IPS DF 4.7 (cell line): ENCODE measurements around the gene GUCY1A2.

ENCODE experiments used
- DNase-seq: peaks from one replicate; pipeline ENCODE4 v3.0.0-alpha.2; 2013; ENCODE audit warnings: low spot score; ENCODE audit errors: extremely low read depth

Gene GUCY1A2

DNA sequence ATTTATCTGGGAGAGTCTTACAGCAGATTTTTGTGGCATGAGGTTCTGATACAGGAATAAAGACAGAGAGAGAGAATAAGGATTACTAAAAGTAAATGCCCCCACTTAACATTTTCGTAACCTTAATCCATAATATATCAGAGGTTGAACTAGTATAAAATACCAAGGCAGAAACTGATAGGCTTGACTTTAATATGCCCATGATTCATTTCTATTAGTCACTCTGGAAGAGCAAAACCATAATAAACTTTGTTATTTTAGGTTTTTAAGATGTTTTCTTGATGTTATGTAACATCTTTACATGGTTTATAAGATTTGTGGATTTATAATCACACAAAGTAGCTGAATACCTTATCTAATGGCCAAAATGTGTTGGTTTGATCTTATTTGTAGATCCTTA, 19.1 kb downstream of the GUCY1A2 start:
- DNase-seq = no peak

DNA sequence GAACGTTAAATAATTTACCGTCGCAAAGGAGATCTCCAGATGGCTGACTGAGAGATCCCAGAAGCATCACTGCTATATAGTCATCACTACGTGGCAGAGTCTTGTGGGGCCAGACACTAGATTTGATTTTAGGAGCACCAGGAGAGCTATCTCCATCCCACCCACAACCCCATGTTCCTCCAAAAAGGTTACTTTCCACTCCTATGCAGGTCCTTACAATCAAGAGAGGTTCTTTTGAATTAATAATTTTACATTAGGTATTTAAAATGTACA, 19.4 kb downstream of the GUCY1A2 start:
- no peak for DNase-seq

DNA sequence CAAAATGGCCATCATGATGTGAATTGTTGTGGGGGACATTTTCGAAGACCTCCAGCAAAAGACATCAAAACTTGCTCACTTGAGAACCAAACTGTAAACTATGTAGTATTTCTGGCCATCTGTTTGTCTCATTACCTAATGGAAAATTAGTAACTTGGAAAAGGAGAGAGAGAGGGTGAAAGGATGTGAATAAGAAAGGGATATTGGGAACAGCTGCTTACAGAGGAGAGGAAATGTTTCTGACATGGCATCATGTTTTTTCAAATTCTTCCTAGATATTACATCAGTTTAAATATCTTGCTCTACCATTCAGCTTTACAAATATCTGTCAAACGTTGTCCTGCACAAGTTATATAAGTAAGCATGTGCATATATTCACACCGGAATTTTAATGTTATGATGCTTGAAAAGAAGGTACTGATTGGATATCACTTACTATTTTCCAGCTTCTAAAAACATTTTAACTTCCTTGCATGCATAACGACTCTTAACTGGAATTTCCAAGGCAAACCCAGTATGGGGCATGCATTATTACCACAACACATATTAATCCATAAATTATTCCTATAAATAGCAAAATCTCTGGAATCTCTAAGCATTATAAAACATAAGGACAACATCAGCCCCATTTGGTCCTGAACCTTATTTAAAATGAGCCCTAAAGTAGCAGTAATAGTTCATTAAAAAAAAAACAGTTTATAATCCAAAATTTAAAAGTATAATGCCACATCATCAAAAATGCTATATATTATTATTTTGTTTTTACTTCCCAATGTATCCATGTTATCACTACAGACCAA, 20.0 kb downstream of the GUCY1A2 start:
- DNase-seq = no peak

DNA sequence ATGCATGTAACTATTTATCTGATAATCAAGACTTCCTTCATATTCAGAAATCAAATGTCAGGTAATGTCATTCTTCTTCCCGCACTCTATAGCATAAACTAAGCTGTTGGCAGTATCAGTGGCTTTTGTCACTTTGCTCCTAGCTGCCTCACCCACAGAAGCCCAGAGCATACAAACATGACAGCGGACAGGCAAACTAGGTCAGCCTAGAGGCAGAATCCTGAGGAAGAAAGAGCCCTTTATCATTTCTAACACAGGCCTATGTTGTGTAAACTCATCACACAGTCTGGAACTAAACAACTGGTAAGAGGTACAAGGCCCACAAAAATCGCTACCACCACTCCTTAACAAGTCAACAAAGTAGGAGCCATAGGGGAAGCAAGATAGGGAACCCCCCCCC, 21.0 kb downstream of the GUCY1A2 start:
- DNase-seq = no peak

DNA sequence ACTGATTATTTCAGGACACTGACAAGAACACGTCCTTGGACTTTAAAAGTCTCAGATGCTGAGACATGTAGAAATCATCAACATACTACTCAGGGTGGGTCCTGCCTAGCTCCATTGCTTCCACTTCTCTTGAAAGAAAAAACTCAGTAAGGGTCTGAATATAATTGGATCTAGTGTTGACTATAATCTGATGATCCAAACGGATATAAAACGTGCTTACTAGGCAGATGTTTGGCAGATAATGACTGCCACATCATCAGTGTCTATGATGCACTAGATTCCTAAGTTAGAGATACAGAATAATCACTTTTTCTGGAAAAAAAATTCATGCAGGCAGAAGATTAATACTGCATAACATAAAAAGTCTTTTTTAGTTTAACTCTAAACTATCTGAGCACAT, 21.6 kb downstream of the GUCY1A2 start:
- no peak for DNase-seq

DNA sequence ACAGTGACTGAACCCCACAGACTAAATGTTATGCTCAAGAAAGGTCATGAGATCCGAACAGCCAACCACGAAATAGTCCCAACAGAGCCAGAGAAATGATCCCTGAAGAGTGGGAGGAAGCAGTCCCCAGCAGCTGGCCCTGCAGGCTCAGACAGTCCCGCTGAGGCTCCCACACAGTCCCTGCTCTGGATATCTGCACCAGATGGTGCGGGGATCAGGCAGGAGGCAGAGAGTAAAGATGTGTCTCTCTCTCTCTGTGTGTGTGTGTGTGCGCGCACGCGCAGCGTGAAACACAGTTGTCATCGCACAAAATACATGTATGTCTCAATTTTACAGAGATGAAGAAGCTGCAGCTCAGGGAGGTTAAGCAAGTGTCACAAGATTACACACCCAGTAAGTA, 27.9 kb downstream of the GUCY1A2 start:
- no peak for DNase-seq

DNA sequence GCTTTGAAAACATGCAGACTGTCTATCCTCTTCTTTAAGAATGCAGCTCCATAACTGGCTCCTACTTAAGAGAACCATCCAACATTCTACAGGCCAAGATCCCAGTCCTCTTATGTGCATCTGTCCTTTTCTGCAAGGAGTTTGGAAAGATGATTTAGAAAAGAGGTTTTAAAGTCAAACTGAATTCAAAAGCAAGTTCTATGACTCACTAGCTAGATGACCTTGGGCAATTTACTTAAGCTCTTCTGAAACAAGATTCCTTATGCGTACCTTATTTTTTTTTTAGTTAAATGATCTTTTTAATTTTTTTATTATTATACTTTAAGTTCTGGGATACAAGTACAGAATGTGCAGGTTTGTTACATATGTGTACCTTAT, 29.2 kb downstream of the GUCY1A2 start:
- no peak for DNase-seq

DNA sequence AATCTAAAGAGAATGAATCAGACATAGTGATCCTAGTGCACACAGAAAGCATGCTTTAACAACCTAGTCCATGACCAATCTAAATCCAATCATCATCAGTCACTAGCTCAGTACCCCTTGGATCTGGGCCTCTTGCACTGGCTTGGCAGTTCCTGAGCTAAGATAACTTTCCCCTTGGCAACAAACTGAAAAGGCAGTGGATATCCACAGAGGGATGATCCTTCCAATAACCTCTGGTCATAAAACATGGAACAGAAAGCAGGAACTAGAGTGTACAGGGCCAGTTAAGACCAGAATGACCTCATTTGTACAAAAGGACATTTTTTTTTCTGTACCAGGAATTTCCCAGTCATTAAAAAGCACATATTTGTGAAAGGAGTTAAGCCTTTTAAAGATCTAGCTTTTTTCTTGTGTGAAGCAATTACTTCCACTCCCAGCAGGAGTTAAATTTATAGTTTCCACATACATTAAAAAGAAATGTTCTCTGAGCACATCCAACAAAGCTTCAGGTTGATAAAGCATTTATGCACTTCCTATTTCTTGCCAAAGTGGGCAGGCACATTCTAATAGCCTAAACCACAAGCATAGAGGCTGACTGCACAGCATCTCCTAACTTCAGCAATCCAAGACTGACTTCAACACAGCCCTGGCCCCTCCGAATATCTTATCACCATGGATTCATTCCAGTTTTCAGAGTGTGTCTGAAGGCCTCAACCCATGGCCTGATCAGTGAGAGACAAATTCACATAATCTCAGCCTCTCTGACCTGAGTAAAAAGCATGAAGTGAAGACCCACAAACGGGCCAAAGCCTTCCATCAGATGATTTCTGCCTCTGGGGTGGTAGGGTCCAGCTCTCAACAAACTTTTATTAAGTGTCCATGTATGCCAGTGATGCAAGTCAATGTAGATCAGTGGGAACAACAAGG, 29.9 kb downstream of the GUCY1A2 start:
- DNase-seq = no peak

DNA sequence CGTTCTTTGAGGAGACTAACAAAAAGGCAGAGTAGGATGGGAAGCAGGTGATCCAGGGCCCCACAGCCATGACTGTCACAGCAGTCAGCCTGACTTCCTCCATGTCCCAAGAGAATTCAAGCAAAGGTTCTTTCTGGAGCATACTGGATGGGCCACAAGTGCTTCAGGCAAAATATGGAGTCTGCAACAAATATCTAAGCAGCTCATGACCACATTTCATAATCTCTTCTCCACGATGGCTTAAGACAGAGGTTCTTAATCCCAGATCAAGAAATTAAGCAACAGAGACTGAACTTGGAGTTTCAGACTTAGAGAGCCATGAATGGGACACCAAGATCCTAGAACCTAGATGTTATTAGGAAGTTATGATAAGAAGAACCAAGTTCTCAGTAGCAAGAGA, 31.6 kb downstream of the GUCY1A2 start:
- DNase-seq = no peak

DNA sequence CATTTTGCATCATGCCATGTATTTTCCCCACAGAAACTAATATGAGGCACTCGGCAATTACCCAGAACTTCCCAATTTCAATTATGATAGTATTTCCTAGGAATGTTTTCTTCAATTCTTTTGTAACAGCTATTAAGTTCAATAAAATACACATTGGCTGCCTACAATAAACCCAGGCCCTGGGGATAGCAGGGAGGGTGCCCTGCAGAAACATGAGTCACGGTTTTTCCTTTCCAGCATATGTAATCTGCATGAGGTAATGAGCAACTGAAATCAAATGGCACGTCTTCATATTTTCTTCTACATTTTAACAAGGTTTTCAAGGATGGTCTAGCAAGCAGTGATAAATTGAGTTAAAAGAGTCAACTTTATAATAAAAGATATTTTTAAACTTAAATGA, 32.0 kb downstream of the GUCY1A2 start:
- DNase-seq = no peak

DNA sequence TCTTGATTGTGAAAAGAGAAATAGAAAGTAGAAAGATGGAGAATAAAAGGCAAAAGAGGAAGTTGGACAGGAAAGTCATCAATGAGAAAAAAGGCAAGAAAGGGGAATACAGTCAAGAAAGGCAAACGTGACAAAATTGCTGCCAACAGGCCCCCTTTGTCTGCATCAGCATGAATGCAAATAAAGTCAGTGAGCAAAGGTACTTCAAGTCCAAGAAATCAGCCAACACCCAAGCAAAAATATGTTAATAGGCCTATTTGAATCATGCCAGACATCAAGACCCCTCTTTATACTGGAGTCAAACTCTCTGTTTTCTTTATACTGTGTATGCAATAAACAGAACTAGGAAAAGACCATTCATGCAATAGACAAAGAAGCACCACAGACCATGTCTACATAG, 34.3 kb downstream of the GUCY1A2 start:
- no peak for DNase-seq

DNA sequence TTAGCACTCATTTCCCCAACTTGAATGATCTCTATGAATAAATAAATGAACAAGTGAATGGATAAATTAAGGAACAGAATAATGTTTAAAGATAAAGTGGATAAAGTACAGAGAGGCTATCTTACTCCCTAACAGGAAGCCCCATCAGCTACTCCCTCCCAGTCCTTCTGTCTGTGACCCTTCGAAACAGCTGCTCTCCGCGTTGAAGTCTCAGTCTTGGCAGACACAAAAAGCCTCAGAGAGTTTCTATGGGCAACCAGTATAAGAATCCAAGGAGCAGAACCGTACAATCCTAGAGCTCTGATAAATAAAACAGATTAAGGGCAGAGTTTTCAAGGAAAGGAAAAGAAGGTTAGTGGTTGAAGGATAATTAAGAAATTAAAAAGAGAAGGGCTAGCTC, 35.0 kb downstream of the GUCY1A2 start:
- no peak for DNase-seq

DNA sequence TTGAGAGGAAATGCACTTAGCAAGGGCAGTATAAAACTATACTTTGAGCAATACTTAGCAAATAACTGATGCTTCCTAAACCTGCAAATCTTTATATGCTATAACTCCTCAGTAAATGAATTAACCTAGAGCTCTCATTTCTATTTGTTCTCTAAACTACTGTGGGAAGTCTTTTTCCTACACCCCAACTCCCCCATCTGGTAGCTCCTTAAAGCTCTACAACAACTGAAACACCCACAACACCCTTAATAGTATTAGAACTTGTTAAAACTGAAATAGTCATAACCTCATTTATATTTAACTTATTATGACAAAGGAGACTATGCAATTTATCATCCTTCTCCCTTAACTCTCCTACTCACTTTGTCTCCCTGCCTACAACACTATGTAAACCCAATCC, 43.4 kb downstream of the GUCY1A2 start:
- DNase-seq = no peak

DNA sequence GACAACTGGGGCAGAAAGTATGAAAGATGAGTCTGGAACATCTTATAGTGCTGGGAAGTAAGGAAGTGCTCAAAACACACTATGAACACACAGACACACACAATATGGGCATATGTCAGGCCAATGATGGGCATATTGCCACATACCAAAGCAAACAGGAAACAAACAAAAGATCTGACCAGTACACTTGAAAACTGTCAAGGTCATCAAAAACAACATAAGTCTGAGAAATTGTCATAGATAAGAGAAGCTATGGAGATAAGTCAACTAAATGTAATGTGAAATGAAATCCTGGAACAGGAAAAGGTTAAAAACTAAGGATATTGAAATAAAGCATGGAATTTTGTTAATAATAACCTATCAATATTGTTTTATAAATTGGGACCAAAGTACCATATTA, 46.4 kb downstream of the GUCY1A2 start:
- no peak for DNase-seq

DNA sequence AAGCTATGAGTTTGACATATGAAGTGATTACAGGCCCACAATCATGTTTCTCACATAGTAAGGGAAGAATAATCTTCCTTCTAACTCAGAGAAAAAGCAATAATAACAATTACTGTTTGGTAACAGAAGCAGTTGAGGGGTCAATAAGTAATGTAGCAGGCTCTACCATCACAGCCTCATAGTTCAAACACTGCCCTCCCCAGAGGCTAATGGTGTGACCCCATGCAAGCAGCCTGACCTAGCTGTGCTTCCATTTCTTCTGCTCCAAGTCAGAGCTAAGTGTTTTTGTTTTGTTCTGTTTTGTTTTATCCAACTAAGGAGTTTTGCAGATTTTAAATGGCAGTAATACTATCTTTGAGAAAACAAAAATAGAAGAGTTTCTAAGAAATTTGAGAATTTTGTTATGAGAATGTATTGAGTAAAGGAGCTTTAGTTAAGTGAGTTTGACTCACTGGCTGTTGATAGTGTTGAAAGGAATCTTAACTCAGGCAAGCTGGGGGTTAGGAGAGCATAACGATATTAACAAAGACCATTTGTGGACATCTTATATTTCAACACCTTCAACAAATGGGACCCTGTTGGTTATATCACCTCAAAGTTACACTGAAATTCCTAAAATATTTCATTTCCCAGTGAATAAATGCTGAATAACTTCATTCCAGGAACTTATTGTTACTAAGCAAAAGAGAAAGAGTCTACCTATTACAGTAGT, 48.5 kb downstream of the GUCY1A2 start:
- no peak for DNase-seq

DNA sequence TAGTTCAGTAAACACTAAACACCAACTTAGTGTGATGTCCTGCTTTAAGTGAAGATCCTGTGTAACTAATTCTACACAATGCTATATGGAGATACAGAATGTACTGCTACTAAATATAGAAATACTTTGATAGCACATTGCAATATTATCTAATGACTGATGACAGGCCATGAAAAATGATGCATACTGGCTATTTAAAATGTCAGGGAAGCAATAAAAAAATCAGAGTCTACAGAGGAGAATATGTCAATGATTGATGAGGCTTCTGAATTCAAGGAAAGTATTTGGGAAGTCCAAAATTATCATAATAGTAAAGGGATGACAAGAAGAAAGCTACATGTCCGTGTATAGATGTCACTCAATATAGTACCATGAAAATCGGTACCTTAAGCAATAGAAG, 55.3 kb downstream of the GUCY1A2 start:
- no peak for DNase-seq

DNA sequence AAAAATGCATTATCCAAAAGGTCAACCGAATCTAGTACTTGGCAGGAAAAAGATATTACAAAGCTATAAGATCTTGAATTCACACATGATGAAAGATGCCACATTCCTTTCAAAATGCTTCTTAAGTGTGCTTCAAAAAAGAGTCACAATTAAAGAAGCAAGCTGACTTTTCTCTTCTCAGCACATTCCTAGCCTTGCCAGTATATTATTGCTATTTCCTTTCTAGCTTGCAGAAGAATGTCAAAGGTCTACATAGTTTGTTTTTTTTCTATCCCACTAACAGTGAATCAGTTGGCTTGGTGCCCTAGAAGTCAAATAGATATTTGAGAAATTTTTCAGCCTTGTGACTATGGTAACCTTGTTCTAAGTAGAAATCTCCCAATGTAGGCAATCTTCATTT, 56.8 kb downstream of the GUCY1A2 start:
- no peak for DNase-seq

DNA sequence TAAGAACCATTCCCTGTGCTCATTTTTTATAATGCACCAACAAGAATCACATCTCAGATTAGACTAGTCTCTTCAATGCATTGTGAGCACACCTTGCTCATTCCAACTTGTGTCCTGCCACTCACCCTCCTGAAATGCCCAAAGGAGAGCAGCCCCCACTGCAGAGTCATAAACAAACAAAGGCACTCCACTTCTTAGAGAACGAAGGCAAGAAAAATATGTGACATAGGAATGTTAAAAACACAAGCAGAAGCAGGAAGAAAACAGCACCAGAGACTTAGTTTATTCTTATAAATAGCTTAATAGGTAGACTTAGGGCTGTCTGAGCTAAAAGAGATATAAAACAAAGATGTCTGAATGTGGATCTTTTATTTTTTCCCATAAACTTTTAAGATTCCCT, 57.2 kb downstream of the GUCY1A2 start:
- DNase-seq = no peak

DNA sequence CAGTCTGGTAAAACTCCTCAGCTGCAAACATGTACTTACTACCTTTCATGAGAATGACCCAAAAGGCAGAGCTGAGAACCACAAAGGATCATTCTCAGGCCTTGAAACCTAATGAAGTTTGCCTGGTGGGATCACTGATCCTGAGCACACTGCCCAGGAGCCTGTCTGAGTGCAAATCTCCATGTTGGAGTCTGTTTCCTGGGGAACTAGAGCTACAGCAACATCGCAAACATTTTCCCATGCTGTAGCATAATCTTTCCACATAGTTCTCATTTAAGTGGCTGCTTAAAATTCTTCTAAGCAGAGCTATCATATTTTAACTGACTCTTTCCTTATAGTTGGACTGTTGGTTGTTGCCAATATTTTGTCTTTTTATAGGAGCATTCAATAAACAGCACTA, 58.5 kb downstream of the GUCY1A2 start:
- DNase-seq = no peak

DNA sequence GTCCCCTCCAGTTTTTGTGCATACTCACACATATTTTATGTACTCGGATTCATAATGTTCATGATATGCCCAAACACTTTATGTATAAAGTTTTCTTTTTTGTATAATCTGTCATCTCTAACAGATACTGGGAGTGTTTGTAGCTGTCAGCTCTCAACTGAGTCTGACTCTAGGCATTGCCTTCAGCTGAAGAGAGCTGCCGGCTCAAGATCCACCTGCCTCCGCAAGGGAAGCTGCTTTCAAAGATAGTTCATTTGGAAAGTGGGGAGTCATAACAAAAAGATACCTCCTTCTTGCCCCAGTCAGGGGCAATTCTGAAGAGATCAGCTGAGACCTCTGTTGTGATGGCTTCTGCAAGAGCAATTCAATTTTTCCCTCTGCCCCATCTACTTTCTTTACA, 58.9 kb downstream of the GUCY1A2 start:
- DNase-seq = no peak

DNA sequence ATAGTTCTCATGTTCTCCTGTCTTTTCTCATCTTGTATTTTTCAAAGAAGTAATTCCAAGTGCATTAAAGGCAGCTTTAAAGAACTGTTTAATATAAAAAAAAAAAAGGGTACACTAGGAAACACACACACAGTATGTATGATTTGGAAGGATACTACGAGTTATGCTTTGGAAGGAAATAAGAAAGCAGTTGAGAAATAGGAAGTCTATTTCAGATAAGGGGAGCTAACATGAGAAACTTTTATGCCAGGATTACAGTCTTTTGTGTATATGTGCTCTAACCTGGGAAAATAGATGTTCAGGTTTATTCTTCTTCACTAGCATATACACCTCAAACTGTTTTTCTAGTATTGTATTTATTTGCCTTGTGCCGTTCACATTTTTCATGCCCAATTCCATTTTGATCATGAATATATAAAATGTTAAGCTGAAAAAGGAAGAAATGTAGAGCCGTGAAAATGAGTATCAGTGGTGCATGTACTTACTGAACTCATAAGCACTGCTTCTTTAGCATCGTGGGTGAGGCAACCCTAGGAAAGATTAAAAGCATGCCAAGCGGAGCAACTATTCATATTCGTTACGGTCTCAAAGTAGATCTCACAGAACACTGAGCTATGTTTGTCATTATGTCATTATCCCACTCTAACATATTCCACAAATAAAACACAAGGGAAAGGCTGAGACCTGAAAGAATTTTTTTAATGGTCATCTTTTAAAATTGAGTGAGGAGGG, 59.6 kb downstream of the GUCY1A2 start:
- DNase-seq = no peak

DNA sequence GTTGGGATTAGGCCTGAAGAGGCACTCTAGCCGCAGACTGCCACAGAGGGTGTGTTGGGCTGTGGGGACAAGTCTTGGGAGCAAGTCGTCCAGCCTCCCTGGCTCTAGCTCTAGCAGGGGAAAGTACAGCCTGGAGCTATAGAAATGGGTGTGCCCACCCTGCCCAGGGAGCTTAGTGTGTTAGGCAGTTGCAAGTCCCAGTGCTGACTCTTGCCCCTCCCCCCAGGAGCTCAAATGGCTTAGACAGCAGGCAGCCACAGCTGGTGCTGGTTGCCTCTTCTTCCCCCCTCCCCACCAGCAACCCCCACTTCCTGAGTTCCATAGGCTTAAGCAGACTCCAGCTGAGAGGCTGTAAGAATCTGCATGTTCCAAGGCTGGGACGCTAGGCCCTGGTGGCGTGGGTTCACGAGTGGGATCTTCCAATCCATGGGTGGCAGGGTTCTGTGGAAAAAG, 61.2 kb downstream of the GUCY1A2 start:
- no peak for DNase-seq
